Activated CD4-positive, alpha-beta T cell treated with anti-CD3 and anti-CD28 coated beads for 1 hour (primary cell): ENCODE measurements around the gene CTIF.
A peak's percentile ranks its signal among the peaks of the same experiment; 100 is the strongest.
"Not testable (repeated sequence)": the region's sequence is repeated elsewhere in the genome, so short reads cannot be mapped to it uniquely, and the experiment has no call there.

Source experiments
- DNase-seq: peaks from one replicate; pipeline ENCODE4 v3.0.0-alpha.2; 2020

The CTIF gene

DNA sequence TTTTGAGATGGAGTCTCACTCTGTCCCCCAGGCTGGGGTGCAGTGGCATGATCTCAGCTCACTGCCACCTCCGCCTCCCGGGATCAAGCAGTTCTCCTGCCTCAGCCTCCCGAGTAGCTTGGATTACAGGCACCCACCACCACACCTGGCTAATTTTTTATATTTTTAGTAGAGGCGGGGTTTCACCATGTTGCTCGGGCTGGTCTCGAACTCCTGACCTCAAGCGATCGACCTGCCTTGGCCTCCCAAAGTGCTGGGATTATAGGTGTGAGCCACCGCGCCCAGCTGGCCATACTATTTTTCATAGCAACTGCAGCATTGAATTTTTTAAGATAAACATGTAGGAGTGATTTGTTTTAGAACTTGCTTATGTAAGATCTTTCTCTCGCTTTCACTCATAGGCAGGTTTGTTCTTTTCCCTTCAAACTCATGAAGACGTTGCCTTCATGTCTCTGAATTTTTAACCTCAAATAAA lies 273.2 kb downstream of the CTIF start:
- DNase-seq = not testable (repeated sequence)

DNA sequence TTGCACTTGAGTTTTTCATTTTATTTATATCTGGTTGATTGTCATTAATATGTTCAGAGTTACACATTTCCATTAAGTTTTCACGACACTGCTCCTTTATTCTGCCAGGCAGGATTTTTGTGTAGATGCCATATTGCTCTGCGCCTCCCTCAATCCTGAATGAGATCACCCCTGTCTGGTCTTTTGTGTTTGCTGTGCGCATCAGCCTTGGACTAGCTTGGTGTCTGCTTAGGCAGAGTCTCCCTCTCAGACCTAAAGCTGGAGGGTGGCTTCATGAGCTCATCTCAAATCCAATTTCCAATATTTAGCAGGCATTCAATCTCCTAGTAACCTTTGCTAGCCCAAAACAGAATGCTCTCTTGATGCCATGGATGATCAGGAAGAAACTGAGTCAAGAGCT lies 274.5 kb downstream of the CTIF start:
- no peak for DNase-seq

DNA sequence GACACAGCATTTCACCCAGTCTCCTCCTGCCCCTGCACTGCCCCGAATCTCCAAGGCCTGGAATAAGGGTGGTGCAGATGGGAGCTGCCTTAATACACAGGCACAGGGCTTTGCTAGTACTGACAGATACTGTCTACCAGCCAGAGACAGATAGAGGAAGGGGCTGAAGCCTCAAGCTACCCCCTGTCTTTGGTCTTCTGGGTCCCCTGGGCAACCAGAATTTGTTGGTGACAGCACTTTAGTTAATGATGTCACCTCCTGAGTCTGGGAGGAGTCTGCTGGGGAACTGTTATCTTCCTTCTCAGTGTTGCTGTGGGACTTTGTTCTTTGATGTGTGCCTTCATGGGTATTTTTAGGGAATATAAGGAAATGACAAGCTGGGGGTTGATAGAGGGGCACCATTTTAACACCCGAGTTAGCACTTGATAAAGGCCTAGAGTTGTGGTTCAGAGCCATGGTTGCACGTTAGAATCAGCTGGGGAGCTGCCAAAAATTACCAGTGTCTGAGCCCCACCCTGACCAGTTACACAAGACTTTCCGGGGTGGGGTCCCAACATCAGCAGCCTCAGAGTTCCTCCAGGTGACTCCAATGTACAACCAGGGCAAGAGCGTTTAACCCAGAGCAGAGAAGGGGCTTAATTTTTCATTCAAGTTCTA lies 275.1 kb downstream of the CTIF start:
- DNase-seq = peak; percentile 13

DNA sequence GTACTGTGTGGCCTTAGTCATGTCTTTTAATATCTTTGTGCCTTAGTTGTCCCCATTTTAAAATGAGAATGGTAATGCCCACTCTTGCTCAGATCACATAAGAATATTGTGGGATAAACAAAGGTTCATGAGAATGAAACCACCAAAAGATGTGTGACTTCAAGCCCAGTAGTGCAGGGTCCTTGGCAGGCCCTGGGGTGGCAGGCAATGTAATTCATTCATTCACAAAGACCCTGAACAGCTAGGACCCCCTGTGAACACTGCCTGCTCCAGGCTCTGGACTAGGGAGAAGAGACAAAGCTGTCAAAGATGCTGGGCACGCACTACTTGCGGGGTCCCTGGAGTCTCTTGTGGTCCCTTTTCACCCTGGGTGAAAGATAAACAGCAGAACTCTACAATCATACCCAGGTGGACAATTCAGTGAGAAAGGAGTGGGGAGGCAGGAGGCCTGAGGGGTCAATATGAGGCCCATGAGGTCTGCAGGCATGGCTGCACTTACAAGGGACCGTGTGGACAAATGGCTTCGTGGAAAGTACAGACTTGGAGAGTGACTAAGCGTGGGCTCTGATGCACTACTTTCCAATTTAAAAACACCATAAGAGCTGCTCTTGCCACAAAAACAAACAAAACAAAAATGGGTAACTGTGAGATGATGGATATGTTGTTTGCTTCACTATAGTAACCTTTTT lies 275.8 kb downstream of the CTIF start:
- DNase-seq = no peak

DNA sequence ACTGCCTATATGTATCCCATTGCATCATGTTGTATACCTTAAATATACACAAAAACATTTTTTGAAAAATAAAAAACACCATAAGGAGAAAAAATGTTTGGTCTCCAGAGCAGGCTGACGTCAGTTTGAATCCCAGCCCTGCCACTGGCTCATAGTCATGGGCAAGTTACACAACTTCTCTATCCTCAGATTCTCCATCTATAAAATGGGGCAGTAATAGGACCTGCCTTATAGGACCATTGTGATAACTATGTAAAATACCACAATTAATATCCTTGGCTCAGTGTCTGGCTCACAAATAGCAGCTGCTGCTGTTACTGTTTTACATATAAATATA lies 276.3 kb downstream of the CTIF start:
- DNase-seq = no peak

DNA sequence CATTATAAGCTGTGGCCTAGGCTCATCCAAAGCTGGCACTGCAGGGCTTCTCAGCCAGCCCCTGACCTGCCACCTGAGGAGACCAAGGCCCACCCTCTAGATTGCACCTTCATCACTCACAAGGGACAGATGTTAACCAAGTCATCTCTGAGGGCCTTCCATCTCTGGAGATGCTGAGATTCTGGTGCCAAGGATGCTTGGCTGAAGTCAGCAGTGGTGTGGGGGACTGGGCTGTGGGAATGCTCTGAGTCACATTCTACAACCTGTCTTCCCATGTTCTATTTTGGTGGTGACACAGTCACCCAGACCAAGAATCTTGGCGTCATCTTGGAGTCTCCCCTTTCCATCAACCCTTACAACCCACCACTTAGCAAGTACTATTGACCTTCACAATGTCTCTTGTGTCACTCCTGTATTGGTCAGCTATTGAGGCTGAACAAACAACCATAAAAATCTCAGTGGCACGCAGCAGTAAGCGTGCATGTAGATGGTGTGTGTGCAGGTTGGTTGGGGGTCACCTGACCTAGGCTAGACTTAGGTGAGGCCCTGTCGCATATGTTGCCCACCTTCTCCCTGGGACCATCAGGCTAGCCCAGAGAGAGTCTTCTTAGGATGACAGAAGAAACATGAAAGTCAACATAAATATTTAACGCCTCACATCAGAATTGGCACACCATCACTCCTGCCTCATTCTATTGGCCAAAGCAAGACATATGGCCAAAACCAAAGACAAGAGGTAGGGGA lies 276.9 kb downstream of the CTIF start:
- no peak for DNase-seq

DNA sequence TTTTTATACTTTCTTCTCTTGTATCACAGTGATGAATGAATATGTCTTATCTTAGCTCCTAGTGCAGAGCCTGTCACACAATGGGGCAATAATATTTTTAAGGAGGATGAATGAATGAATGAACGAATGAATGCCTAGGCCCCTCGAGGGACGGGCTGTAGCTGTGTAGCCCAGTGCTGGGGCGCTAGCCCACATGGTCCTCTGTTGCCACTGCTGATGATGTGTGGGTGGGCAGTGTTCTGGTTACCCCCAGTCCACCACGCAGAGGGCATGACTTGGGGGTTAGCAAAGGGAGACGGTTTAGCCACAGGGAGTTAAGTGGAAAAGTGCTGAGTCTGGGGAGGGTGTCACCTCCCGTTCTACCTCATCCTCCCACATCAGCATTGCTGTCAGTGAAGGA lies 277.7 kb downstream of the CTIF start:
- no peak for DNase-seq

DNA sequence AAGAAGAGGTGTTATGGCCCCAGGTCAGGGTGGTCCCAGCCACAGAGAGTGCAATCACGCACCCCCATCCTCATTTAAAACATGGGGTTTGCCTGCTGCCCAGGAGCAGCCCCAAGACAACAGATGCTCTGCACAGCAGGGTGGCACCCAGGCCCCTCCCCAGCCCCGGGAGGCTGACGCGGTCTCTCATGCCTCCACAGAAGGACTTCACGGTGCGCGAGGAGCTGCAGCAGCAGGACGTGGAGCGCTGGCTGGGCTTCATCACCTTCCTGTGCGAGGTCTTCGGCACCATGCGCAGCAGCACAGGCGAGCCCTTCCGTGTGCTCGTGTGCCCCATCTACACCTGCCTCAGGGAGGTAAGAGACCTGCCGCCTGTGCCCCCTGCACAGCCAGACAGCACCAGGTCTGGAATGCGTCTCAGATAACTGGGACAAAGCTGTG lies 278.2 kb downstream of the CTIF start:
- DNase-seq = no peak

DNA sequence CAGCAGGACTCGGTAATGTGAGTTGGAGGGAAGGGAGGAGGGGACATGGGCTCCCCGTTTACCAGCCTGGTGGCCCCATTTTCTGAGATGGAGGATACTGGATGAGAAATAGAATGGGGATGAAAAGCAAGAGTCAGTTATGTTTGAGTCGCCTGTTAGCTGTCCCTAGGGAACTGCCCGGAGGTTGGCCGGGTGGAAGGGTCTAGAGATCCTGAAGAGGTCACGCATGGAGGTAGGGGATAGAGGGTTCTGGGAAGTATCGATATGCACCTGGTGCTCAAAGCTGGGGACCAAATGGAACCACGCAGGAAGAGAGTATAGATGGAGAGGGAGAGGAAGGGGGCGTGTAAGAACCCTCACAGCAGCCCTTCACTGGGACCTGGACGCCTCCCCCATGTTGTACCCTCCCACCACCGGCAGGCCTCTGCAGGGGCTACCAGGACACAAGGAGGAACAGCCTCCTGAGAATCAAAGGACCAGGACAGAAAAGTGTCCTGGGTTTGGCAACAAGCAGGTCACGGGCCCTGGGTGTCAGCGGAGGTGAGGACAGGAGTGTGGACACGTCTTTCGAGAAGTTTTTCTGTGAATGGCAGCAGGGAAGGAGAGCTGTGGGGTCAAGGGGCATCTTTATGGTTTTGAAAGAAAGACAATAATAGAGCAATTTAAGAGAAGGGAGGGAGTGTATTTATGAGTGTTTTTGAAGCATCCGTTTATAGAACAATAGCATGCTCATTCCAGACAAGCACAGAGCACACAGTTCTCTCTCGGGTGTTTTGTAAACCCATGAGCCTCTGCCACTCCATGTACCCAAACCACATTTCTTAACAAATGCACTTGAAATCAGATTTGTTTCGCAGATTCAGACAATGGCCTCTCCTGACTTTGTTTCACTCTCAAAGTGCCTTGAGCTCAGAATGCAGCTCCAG lies 279.8 kb downstream of the CTIF start:
- DNase-seq = no peak

DNA sequence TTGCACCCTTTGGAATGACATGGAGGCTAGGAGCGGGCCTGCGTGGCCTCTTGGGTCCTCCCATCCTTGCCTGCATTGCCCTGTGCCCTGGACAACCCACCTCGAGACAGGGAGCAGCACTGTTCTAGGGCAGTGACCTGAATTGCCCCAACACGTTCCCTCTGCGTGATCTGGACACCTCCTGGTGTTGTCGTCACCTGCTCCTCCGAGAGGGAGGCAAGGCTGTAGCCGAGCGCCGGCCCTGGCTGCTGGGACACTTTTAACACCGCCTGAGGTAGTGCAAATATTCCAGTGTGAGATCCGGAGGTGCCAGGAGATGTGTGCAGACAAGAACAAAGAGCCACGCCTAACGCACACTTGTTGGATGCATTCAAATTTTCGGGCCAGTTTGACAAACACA lies 280.4 kb downstream of the CTIF start:
- DNase-seq = no peak

DNA sequence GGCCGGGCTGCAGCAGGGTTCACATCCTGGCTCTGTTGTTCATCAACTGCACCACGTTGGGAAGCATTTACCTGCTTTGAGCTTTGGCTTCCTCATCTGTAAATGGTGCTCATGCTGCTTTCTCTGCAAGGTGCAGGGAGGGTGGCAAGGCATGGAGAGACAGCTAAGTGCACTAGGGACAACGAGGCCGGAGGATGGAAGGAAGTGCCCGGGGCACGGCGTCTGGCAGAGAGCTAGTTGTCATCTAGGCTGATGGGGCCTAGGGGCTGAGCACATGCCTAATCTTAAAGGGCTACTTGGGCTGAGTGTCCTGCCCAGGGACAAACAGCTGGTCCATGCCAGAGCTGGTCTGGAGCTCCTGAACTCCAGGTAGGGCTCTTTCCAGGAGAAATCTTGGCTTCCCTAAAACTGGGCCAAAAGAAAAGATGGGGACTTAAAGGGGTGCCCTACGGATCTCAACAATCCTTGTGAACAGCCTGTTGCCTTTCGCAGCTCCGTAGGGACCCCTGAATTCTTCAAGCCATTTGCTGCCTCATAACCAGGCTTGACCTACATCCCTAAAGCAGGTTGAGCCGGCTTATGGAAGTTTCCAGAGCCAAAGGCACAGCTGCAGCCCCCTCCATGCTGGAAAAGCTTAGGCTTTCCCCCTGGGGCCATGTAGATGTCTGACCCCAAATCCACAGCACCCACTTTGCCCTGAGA lies 281.1 kb downstream of the CTIF start:
- DNase-seq = no peak

DNA sequence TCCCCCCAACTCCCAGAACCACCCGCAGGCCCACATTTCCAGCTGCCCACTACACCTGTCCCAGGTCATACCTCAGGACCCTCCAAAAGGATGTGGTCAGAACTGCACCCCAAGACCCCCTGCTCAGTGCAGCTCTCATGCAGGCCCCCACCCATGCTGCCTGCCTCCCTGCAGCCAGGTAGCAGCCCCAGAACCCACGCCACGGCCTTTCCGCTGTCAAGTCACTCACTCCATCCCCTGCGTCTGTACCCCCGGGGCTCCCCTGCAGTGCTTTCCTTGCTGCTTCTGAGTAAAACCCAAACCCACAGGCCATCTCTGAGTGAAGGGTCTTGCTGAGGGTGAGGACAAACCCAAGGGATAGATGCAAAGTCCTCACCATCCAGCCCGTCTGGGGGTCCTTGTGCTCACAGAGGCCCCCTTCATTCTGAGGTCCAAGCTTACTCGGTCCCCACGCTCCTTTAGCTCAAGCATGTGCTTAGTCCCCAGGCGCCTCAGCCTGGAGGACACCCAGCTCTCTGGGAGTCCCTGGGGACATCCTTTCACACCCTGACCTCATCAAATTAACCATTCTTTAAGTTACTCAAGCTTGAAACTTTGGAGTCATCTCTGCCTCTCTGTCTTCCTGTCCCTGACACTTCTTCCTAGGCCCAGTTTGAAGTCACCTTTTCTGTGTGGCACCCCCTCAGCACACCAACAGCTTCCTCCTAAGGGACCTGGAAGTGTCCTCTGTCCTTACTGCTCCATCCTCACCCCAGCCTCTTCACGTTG lies 281.8 kb downstream of the CTIF start:
- no peak for DNase-seq

DNA sequence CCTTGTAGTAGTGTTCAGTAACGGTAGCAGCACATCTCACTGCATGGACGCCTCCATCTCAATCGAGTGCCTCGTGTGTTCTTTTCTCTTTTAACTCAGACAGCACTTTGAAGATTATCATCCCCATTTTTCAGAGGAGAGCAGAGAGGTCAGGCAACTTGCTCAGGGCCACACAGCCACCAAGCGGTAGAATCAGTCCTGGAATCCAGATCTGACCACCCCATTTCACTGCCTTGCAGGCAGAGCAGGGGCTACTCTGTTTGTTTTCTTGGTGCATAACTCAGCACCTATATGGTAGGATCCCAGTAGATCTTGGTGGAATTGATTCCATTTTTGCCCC lies 282.4 kb downstream of the CTIF start:
- no peak for DNase-seq

DNA sequence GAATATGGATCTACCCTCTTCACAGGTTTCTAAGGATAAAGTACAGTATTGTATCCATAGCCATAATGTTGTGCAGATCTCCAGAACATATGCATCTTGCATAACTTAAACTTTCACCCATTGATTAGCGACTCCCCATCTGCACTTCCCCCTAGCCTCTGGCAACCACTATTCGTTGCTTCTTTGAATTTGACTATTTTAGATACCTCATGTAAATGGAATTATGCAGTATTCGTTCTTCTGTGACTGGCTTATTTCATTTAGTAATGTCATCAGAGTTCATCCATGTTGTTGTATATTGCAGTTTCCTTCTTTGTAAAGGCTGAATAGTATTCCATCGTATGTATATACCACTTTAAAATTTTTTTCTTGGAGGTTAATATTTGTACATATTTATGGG lies 283.0 kb downstream of the CTIF start:
- no peak for DNase-seq

DNA sequence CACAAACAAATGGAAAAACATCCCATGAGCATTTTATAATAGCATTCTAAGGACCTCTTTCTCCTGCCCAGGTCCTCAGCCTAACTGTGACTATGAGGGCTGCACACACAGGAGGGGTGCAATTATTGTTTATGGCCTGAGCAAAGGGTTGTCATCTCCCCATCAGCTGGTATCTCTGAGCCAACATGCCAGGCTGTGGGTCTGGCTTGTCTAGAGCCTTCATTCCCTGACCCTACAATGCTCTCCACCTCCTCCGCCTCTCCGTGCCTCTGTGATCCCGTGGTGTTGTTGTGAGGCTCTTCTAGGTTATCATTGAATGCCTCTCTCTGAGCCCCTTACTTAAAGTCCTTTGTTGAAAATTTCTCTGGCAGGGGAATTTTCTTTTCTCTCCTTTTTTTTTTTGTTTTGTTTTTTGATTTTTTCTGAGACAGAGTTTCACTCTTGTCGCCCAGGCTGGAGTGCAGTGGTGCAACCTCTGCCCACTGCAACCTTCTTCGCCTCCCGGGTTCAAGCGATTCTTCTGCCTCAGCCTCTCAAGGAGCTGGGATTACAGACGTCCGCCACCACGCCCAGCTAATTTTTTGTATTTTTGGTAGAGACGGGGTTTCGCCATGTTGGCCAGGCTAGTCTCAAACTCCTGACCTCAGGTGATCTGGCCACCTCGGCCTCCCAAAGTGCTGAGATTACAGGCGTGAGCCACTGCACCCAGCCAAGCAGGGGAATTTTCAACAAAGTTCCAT lies 285.6 kb downstream of the CTIF start:
- no peak for DNase-seq

DNA sequence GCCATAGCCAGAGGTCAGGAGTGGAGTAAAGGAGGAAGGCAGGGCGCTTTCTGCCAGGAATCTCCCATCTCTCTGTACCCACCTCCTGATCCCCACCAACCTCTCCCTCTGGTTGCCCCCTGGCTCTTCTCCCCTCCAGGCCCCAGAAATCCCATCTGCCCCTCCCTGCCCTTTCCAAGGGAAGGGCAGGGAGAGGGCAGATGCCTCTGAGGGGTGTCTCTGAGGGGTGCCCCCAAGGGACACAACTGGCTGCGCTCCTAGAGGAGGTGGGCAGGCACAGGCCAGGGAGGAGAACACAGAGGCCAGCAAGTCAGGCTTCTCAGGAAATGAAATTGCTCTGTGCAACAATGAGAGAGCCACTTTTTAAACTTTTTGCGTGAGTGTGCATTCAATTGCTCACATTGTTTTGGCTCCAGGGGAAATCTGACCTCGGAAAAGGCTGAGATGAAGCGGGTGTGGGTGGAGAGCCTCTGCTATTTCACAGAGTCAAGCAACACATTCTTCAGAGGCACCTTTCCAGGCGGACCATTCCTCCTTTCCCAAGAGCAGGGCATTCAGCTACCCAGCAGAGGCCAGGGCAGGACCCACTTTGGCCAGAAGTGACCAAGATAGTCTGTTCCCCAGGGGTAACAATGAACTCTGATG lies 286.4 kb downstream of the CTIF start:
- no peak for DNase-seq

DNA sequence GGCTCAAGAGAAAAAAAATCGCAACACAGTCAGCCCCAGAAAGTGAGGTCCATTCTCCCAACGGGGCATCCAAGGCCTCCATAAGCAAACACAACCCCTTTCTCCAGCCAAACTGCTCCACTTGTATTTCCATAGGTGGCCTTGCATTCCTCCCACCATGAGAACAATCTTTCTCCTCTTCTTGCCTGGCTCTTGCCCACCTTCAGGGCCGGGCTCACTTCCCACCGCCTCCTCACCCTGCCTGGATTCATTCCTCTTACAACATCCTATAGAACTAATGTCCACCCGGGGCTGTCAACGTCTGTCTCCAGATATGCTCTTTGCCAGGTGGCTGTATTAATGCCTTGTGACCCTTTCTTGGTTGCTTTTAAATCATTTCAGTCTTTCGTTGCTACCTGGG lies 287.4 kb downstream of the CTIF start:
- DNase-seq = peak; percentile 1

DNA sequence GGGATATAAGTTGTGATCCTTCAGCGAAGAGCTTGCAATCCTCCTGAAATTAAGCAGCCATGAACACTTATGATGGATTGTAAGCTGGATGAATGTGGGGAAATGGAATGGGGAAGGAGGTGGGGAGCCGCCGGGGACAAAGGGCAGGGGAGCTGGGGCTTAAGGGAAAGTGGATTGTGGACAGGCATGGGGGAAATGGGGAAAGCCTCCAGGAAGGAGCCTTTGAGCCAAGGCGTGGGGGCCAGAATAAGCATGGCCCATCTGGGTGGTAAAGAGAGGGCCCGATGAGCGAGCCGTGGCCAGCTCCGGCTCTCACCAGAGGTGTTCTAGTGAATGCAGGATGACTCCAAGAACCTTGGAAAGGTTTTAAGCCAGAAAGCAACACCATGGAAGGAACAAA lies 288.0 kb downstream of the CTIF start:
- no peak for DNase-seq

DNA sequence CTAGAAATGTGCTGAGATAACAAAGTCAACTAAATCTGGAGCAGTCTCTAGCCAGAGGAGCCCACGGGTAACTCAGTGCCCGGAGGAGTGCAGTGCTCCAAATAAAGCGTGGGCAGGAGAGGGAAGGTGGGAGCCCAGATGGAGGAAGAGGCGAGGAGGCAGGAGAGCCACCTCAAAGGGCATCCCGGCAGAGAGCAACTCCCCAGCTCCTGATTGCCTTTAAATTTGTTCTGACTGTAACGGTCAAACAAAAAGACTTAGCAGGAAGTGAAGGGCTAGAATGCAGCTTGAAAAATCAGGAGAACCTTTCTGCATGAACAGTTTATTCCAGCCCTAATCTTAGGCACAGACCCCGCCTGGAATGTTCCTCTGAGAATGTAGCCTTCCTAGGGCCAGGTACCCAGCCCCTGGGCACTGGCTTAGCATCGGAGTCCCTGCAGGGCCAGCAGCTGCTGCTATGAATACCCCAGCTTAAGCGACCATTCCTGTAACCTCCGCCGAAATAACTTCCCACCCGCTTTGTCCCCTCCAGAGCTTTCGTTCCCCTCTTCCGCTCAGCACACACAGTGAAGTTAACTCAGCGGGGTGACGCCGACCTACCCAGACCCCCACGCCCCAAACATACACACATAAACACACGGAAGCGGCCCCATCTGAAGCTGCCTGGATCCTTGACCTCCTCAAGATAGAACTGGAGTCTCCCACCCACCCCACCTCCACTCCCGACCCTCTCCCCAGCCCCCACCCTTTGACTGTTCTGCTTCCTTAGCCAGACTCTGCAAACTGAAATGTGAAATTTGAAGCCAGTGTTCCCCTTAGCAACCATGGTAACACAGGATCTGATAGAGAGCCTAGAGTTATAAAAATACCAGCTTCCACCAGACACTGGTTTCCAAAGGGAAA lies 288.7 kb downstream of the CTIF start:
- DNase-seq = peak; percentile 2
